IPS-NIHi7 (cell line): ENCODE data around the gene GUCY1A1.

ENCODE experiments used
- DNase-seq: peaks from one replicate; pipeline ENCODE4 v3.0.0; 2012; ENCODE audit warnings: mixed read lengths; ENCODE audit errors: extremely low spot score

The GUCY1A1 gene

GRCh38 chr4:155777971-155778735 lies 111.5 kb downstream of the GUCY1A1 start:
- DNase-seq: no peak

- DNase-seq: no peak
These were observed 114.1 kb downstream of the GUCY1A1 start for GRCh38 chr4:155780775-155781174.

- no peak for DNase-seq
These were observed 114.7 kb downstream of the GUCY1A1 start for GRCh38 chr4:155781249-155781831.
